ENCODE measurements around the gene KCNJ10.
A peak's percentile ranks its signal among the peaks of the same experiment; 100 is the strongest.

Gene KCNJ10

GRCh38 chr1:160070243-160071163 is 543 bp upstream of the KCNJ10 start:
- Histone ChIP-seq H3K36me3 (ENCODE audit: insufficient read depth, low read length) (no peaks in the 10 kb centered on the region), H3K9me3 (ENCODE audit: insufficient read depth, low read length, severe bottlenecking) (no peaks in the 10 kb centered on the region), H2AFZ (ENCODE audit: low read depth, low read length) (peak overlapping the region; percentile 96), H3K27ac (ENCODE audit: low read length) (peak overlapping the region; percentile 38; the same call in 1 of the 2 replicates), H3K27me3 (ENCODE audit: insufficient read depth, low read length, poor library complexity) (peaks cover 10% of the 10 kb centered on the region), H3K4me3 (ENCODE audit: low read depth in 1 of 2, low read length in 2 of 2) (peak overlapping the region; percentile 43 to 80; a peak in 3 of 4 replicates), H3K79me2 (ENCODE audit: insufficient read depth, low read length) (no peaks in the 10 kb centered on the region), H3K9ac (ENCODE audit: low read depth, low read length) (peak overlapping the region; percentile 54), H4K20me1 (ENCODE audit: insufficient read depth, low read length) (no peaks in the 10 kb centered on the region), H3K4me1 (ENCODE audit: insufficient read depth, low read length) (peaks cover 19% of the 10 kb centered on the region), H3K4me2 (ENCODE audit: insufficient read depth, low read length) (peak overlapping the region; percentile 91)
- DNase-seq (peak; percentile 93), ATAC-seq (ENCODE audit: insufficient read depth, low read depth) (peak; percentile 98)
- no peak for TF ChIP-seq EZH2 (IDR thresholded peaks at IDR 0.05; ENCODE audit: borderline replicate concordance, low read depth, low read length, severe bottlenecking)
- TF ChIP-seq, protein P1, sequence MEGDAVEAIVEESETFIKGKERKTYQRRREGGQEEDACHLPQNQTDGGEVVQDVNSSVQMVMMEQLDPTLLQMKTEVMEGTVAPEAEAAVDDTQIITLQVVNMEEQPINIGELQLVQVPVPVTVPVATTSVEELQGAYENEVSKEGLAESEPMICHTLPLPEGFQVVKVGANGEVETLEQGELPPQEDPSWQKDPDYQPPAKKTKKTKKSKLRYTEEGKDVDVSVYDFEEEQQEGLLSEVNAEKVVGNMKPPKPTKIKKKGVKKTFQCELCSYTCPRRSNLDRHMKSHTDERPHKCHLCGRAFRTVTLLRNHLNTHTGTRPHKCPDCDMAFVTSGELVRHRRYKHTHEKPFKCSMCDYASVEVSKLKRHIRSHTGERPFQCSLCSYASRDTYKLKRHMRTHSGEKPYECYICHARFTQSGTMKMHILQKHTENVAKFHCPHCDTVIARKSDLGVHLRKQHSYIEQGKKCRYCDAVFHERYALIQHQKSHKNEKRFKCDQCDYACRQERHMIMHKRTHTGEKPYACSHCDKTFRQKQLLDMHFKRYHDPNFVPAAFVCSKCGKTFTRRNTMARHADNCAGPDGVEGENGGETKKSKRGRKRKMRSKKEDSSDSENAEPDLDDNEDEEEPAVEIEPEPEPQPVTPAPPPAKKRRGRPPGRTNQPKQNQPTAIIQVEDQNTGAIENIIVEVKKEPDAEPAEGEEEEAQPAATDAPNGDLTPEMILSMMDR (IDR thresholded peaks at IDR 0.05; ENCODE audit: borderline replicate concordance, extremely low read depth, low read length, poor library complexity, severe bottlenecking), result no peak

- no peak for TF ChIP-seq EZH2 (IDR thresholded peaks at IDR 0.05; ENCODE audit: borderline replicate concordance, low read depth, low read length, severe bottlenecking)
- TF ChIP-seq, protein P1 (IDR thresholded peaks at IDR 0.05; ENCODE audit: borderline replicate concordance, extremely low read depth, low read length, poor library complexity, severe bottlenecking), result no peak
- no peaks in the 10 kb centered on the region for H3K9me3 ChIP-seq (ENCODE audit: insufficient read depth, low read length, severe bottlenecking)
- no peak overlapping the region for H3K27ac ChIP-seq (ENCODE audit: low read length)
- no peak overlapping the region for H3K9ac ChIP-seq (ENCODE audit: low read depth, low read length)
- no peaks in the 10 kb centered on the region for H4K20me1 ChIP-seq (ENCODE audit: insufficient read depth, low read length)
- H3K4me2 ChIP-seq (ENCODE audit: insufficient read depth, low read length), result no peak overlapping the region
- no peaks in the 10 kb centered on the region for H3K79me2 ChIP-seq (ENCODE audit: insufficient read depth, low read length)
- DNase-seq, result no peak
- H2AFZ ChIP-seq (ENCODE audit: low read depth, low read length), result no peak overlapping the region
- H3K36me3 ChIP-seq (ENCODE audit: insufficient read depth, low read length), result no peaks in the 10 kb centered on the region
- H3K4me1 ChIP-seq (ENCODE audit: insufficient read depth, low read length), result peaks cover 19% of the 10 kb centered on the region
- H3K27me3 ChIP-seq (ENCODE audit: insufficient read depth, low read length, poor library complexity), result no peaks in the 10 kb centered on the region
- H3K4me3 ChIP-seq (ENCODE audit: low read depth in 1 of 2, low read length in 2 of 2), result no peak overlapping the region
- no peak for ATAC-seq (ENCODE audit: insufficient read depth, low read depth)
Measured at GRCh38 chr1:160068225-160068624, 1.7 kb downstream of the KCNJ10 start.

DNA sequence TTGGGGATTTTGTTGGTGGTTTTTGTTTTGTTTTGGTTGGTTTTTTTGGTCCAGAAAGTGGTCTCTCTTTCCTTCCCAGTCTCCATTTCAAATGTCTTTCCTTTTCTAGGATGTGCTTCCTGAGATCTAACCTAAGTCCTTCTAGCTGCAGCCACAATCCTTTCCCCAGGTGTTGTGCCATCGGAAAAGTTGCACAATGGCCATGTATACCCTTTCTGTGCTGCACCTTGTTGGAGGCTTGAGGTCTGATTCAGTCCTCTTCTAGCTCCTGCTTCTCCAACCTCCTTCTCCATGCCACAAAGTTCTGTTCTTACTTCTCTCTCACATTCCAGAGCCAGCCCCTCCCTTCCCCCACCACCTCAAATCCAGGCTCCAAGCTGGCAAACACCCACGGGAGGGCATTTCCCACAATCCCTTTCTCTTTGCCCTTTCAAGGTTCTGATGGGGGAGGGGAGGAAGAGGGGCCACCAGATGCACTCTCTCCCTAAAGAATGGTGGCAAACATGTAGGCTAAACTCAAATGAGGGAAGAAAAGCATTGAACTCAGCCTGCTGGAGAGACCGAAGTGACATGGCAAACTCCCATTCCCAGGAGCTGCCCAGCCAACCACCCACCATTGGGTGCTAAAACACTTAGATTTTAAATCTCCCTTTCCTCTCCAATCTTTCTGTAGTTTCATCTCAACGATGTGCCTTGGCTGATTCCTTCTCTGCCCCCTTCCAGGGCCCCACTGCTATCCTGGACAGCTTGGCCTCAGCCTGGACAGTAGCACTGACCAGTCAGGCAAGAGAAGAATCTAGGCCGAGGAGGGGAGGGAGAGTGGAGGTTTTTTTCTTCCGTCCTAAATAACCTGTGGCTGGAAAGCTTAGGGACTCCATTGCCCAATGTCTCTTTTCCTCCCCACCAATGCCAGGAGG is 2.9 kb downstream of the KCNJ10 start:
- Histone ChIP-seq H3K4me1 (ENCODE audit: insufficient read depth, low read length) (peaks cover 19% of the 10 kb centered on the region), H3K9me3 (ENCODE audit: insufficient read depth, low read length, severe bottlenecking) (no peaks in the 10 kb centered on the region), H2AFZ (ENCODE audit: low read depth, low read length) (no peak overlapping the region), H3K27me3 (ENCODE audit: insufficient read depth, low read length, poor library complexity) (no peaks in the 10 kb centered on the region), H3K79me2 (ENCODE audit: insufficient read depth, low read length) (no peaks in the 10 kb centered on the region), H3K9ac (ENCODE audit: low read depth, low read length) (no peak overlapping the region), H4K20me1 (ENCODE audit: insufficient read depth, low read length) (no peaks in the 10 kb centered on the region), H3K36me3 (ENCODE audit: insufficient read depth, low read length) (no peaks in the 10 kb centered on the region), H3K27ac (ENCODE audit: low read length) (no peak overlapping the region), H3K4me2 (ENCODE audit: insufficient read depth, low read length) (no peak overlapping the region), H3K4me3 (ENCODE audit: low read depth in 1 of 2, low read length in 2 of 2) (no peak overlapping the region)
- ATAC-seq (ENCODE audit: insufficient read depth, low read depth) (no peak), DNase-seq (no peak)
- TF ChIP-seq, protein P1 (IDR thresholded peaks at IDR 0.05; ENCODE audit: borderline replicate concordance, extremely low read depth, low read length, poor library complexity, severe bottlenecking), result no peak
- TF ChIP-seq EZH2 (IDR thresholded peaks at IDR 0.05; ENCODE audit: borderline replicate concordance, low read depth, low read length, severe bottlenecking), result no peak
